Gastrocnemius medialis (tissue), 4 donors: Measurements from ENCODE around the gene ANXA4. TPM values are rescaled to one million over a fixed set of nuclear protein-coding genes. Genes with fewer than 3 reads are reported as not detected.

Source experiments
- ATAC-seq, 2 donors: fragments of 150-250 bp; one replicate each; pipeline ENCODE4 v1.9.1; 2016
- DNase-seq, 2 donors: peaks; one replicate each; pipeline ENCODE4 v3.0.0-alpha.2; 2019
- H3K27ac ChIP-seq, 4 donors: fragments of 200-600 bp; sonication (generic); 1 replicate in 1 of 4; 2 replicates in 3 of 4; pipeline ENCODE4 v1.5.1; 2016 to 2018; ENCODE audit warnings: mild to moderate bottlenecking in 2 of 4, moderate library complexity in 1 of 4
- H3K27me3 ChIP-seq, 3 donors: fragments of 200-600 bp; sonication (generic) in 2 of 3; 1 replicate in 1 of 3; 2 replicates in 2 of 3; pipeline versions ENCODE4 v1.5.1 to v1.6.0; 2016 to 2019; ENCODE audit warnings: mild to moderate bottlenecking in 1 of 3, moderate library complexity in 1 of 3
- H3K36me3 ChIP-seq, 2 donors: fragments of 200-600 bp; sonication (generic) in 1 of 2; one replicate each; pipeline ENCODE4 v1.5.1; 2017 to 2018
- H3K4me1 ChIP-seq, 2 donors: fragments of 200-600 bp; sonication (generic) in 1 of 2; one replicate each; pipeline ENCODE4 v1.5.1; 2016 to 2017; ENCODE audit warnings: mild to moderate bottlenecking in 2 of 2
- H3K4me3 ChIP-seq, 4 donors: fragments of 200-600 bp; sonication (generic) in 3 of 4; 1 replicate in 1 of 4; 2 replicates in 3 of 4; pipeline ENCODE4 v1.5.1; 2016 to 2019; ENCODE audit warnings: mild to moderate bottlenecking in 2 of 4
- H3K9me3 ChIP-seq, 3 donors: fragments of 200-600 bp; sonication (generic) in 2 of 3; 1 replicate in 1 of 3; 2 replicates in 2 of 3; pipeline ENCODE4 v1.5.1; 2016 to 2019
- POLR2A ChIP-seq, 2 donors: fragments of 450-650 bp; IDR thresholded peaks; one replicate each; pipeline ENCODE4 v1.6.1; 2017; ENCODE audit warnings: antibody characterized with exemption in 2 of 2, mild to moderate bottlenecking in 2 of 2, moderate library complexity in 2 of 2
- in situ Hi-C, 4 donors: fragments of 200-750 bp; cut with MboI; loops; one replicate each; pipeline versions ENCODE4 v1.15.0 to v1.8.0; 2017; ENCODE audit warnings: low sequenced_read_pairs in 4 of 4
- intact Hi-C: fragments of 100-400 bp; cut with DNase I; formaldehyde crosslinking; loops from one replicate; pipeline ENCODE4 v1.15.1; 2023; ENCODE audit warnings: low total_unique reads
- total RNA-seq, 4 donors: library from RNA; depleted of rRNA; stranded (reverse); fragments of >200 nt; gene quantifications; one replicate each; pipeline versions ENCODE4 v1.1.0 to v1.2.3, GENCODE V29; 2016
- TF ChIP-seq, protein P1 (sequence below), 5 experiments: fragments of 450-650 bp in 3 of 5; fragments of 200-600 bp in 2 of 5; sonication (generic) in 2 of 5; IDR thresholded peaks in 4 of 5; conservative IDR thresholded peaks in 1 of 5; 1 replicate in 4 of 5; 2 replicates in 1 of 5; pipeline ENCODE4 v1.5.1; 2016 to 2019; ENCODE audit warnings: antibody characterized with exemption in 5 of 5, mild to moderate bottlenecking in 3 of 5, moderate library complexity in 3 of 5

ANXA4 gene
- total RNA-seq, 4 donors from 2014 or later = 10.7 to 17.0 (median 15.8) TPM

DNA sequence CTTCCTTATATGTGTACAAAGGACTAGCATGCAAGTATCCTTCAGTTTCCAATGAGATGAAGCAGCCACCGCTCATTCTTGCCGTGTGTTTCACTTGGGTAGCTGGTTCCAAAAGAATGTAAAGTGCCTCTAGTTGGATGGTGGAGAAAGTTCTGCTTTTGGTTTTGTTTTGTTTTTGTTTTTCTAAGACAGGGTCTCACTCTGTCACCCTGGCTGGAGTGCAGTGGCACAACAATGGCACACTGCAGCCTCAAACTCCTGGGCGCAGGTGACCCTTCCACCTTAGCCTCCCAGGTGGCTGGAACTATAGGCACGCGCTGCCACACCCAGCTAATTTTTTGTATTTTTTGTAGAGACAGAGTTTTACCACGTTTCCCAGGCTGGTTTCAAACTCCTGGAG lies 8.3 kb downstream of the ANXA4 start:
- peaks cover 0 to 6% of the 10 kb centered on the region in 2 donors for H3K4me1 ChIP-seq
- no peak overlapping the region for H3K4me3 ChIP-seq
- no peak for DNase-seq
- ATAC-seq = no peak
- no peaks in the 10 kb centered on the region for H3K9me3 ChIP-seq
- in situ Hi-C loops (no loop called here), intact Hi-C loops (no loop called here)
- H3K27ac ChIP-seq = no peak overlapping the region
- H3K27me3 ChIP-seq = no peaks in the 10 kb centered on the region
- no peak for TF ChIP-seq POLR2A (IDR thresholded peaks at IDR 0.05)
- TF ChIP-seq, protein P1, sequence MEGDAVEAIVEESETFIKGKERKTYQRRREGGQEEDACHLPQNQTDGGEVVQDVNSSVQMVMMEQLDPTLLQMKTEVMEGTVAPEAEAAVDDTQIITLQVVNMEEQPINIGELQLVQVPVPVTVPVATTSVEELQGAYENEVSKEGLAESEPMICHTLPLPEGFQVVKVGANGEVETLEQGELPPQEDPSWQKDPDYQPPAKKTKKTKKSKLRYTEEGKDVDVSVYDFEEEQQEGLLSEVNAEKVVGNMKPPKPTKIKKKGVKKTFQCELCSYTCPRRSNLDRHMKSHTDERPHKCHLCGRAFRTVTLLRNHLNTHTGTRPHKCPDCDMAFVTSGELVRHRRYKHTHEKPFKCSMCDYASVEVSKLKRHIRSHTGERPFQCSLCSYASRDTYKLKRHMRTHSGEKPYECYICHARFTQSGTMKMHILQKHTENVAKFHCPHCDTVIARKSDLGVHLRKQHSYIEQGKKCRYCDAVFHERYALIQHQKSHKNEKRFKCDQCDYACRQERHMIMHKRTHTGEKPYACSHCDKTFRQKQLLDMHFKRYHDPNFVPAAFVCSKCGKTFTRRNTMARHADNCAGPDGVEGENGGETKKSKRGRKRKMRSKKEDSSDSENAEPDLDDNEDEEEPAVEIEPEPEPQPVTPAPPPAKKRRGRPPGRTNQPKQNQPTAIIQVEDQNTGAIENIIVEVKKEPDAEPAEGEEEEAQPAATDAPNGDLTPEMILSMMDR (IDR thresholded peaks at IDR 0.05 in 4 of 5, conservative IDR thresholded peaks at IDR 0.05 in 1 of 5) = no peak
- H3K36me3 ChIP-seq = no peaks in the 10 kb centered on the region

DNA sequence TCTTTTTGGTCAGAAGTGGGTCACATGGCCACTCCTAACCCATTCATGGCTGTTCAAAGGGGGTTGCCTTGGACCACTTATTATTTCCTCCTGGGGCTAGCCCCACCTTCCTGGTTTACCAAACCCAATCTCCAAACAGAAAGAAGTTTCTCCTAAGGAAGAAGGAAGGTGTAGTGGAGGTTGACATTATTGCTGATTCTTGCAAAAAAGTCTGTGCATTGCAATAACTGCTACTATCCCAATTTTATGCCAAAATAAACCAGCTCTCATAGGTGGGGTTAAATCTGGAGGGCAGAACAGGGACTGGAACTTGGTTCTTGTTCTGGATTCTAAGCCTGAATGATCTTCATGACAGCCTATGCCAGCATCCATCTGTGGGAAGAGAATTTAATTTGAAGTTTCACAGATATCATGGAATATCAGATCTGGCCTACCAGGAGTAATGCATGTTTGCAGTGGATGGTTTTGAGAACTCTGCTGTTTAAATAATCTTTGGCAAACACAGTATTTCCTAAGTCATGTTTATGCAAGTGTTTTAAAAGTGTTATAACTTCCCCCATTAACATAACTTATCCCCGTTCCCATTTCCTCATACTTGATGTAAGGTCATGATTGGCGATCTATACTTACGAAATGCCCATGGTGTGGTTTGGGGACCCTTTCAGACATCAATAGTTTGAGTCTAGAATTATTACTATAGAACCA lies 11.9 kb downstream of the ANXA4 start:
- intact Hi-C loops (no loop called here), in situ Hi-C loops (no loop called here)
- Histone ChIP-seq H3K4me3 (no peak overlapping the region), H3K4me1 (peaks cover 0 to 14% of the 10 kb centered on the region in 2 donors), H3K27ac (peak overlapping the region in 1 of 4 donors; percentile 2), H3K27me3 (no peaks in the 10 kb centered on the region), H3K36me3 (peaks cover 0 to 4% of the 10 kb centered on the region in 2 donors), H3K9me3 (no peaks in the 10 kb centered on the region)
- no peak for ATAC-seq
- no peak for DNase-seq
- TF ChIP-seq, protein P1 (IDR thresholded peaks at IDR 0.05 in 4 of 5, conservative IDR thresholded peaks at IDR 0.05 in 1 of 5) = no peak
- TF ChIP-seq POLR2A (IDR thresholded peaks at IDR 0.05) = no peak

- in situ Hi-C loops = no loop called here
- Histone ChIP-seq H3K27me3 (no peaks in the 10 kb centered on the region), H3K9me3 (no peaks in the 10 kb centered on the region), H3K27ac (peak overlapping the region; percentile 3 to 63 (median 38)), H3K36me3 (peaks cover 0 to 4% of the 10 kb centered on the region in 2 donors), H3K4me1 (peaks cover 0 to 14% of the 10 kb centered on the region in 2 donors), H3K4me3 (no peak overlapping the region)
- ATAC-seq (peak in 1 of 2 donors; percentile 5), DNase-seq (no peak)
- intact Hi-C loops = loop anchor here (1.0 kb wide), 1 partner anchor 42 kb away; no protein-coding TSS in a partner anchor
- TF ChIP-seq, protein P1 (IDR thresholded peaks at IDR 0.05 in 4 of 5, conservative IDR thresholded peaks at IDR 0.05 in 1 of 5) = no peak
- no peak for TF ChIP-seq POLR2A (IDR thresholded peaks at IDR 0.05)
Observed at GRCh38 chr2:69754633-69755032, 12.7 kb downstream of the ANXA4 start.

GRCh38 chr2:69755862-69756467 lies 14.0 kb downstream of the ANXA4 start:
- ATAC-seq = peak; percentile 77
- TF ChIP-seq POLR2A (IDR thresholded peaks at IDR 0.05) = no peak
- TF ChIP-seq, protein P1 (IDR thresholded peaks at IDR 0.05 in 4 of 5, conservative IDR thresholded peaks at IDR 0.05 in 1 of 5) = no peak
- no peaks in the 10 kb centered on the region for H3K9me3 ChIP-seq
- peaks cover 0 to 14% of the 10 kb centered on the region in 2 donors for H3K4me1 ChIP-seq
- no peaks in the 10 kb centered on the region for H3K27me3 ChIP-seq
- peak overlapping the region; percentile 7 to 57 (median 28) for H3K27ac ChIP-seq
- intact Hi-C loops = loop anchor here (1.0 kb wide), 1 partner anchor 40 kb away; no protein-coding TSS in a partner anchor
- no peak for DNase-seq
- peaks cover 0 to 4% of the 10 kb centered on the region in 2 donors for H3K36me3 ChIP-seq
- no peak overlapping the region for H3K4me3 ChIP-seq
- in situ Hi-C loops = no loop called here
